HCT116 (cell line): Measurements from ENCODE around the gene DNASE1L3. TPM values are rescaled to one million over a fixed set of nuclear protein-coding genes. Genes with fewer than 3 reads are reported as not detected.

Experiments used
- ATAC-seq: fragments of 200-7000 bp; cut with Tn5 transposase; 2 replicates; pipeline ENCODE4 v1.9.1; 2020; ENCODE audit warnings: mild to moderate bottlenecking, moderate library complexity
- BruUV-seq: library from RNA; stranded (reverse); fragments of 400-500 nt; replicated peaks from 2 replicates; lab custom pipeline; 2021; lab: Mats Ljungman, UMichigan
- CTCF ChIA-PET: fragments of 300-600 bp; sonication (Branson Sonifier 250); formaldehyde crosslinking; loops from one replicate; lab custom pipeline; 2021; ENCODE audit warnings: antibody characterized with exemption; lab: Charles Lee
- POLR2A ChIA-PET: fragments of 300-600, 350-600 bp; sonication (Branson Sonifier 250); formaldehyde crosslinking; loops from one replicate; lab custom pipeline; 2021; ENCODE audit warnings: antibody characterized with exemption; lab: Charles Lee
- RAD21 ChIA-PET, 2 experiments: fragments of 300-600 bp; sonication (Branson Sonifier 250); formaldehyde crosslinking; loops; one replicate each; lab custom pipeline; 2023; ENCODE audit warnings: low total read pairs in 2 of 2; ENCODE audit not compliant: uncharacterized antibody in 2 of 2, unreplicated experiment in 2 of 2, low non-redundant PET in 1 of 2; lab: Charles Lee
- DNase-seq: peaks from one replicate; pipeline ENCODE4 v3.0.0-alpha.2; 2010; ENCODE audit warnings: low read depth, low spot score
- H2AFZ ChIP-seq: fragments of 200-600 bp; shearing (Covaris generic), sonication (generic); 2 replicates; pipeline ENCODE4 v1.6.1; 2017; ENCODE audit warnings: low read depth, mixed run types, mixed read lengths, antibody characterized with exemption, low read length; ENCODE audit not compliant: poor library complexity, severe bottlenecking
- H3K27ac ChIP-seq: 2 replicates; pipeline ENCODE4 v1.5.1; 2012; ENCODE audit warnings: low read depth, low read length
- H3K27me3 ChIP-seq: fragments of 200-600 bp; sonication (generic); 2 replicates; pipeline ENCODE4 v1.6.1; 2016; ENCODE audit warnings: mixed run types, low read length, mixed read lengths; ENCODE audit not compliant: insufficient read depth
- H3K36me3 ChIP-seq, 2 experiments: fragments of 200-500 bp in 1 of 2; fragments of 200-600 bp in 1 of 2; sonication (Bioruptor generic) in 1 of 2; sonication (generic) in 1 of 2; 2 replicates each; pipeline versions ENCODE4 v1.5.1 to v1.6.1; 2014 to 2016; ENCODE audit warnings: low read length in 2 of 2, inconsistent platforms in 1 of 2, mixed read lengths in 1 of 2, mixed run types in 1 of 2; ENCODE audit not compliant: insufficient read depth in 2 of 2, control insufficient read depth in 1 of 2
- H3K4me1 ChIP-seq, 2 experiments: fragments of 200-600 bp in 1 of 2; sonication (generic) in 1 of 2; 2 replicates each; pipeline versions ENCODE4 v1.5.1 to v1.6.1; 2012 to 2017; ENCODE audit warnings: low read length in 2 of 2, inconsistent platforms in 1 of 2, mild to moderate bottlenecking in 1 of 2, mixed read lengths in 1 of 2, mixed run types in 1 of 2, moderate library complexity in 1 of 2; ENCODE audit not compliant: insufficient read depth in 2 of 2, control insufficient read depth in 1 of 2
- H3K4me2 ChIP-seq: fragments of 200-600 bp; sonication (generic); 2 replicates; pipeline ENCODE4 v1.6.1; 2017; ENCODE audit warnings: mixed run types, low read length, mixed read lengths
- H3K4me3 ChIP-seq, 2 experiments: fragments of 200-600 bp in 1 of 2; sonication (generic) in 1 of 2; replicated peaks in 1 of 2; 2 replicates each; pipeline ENCODE4 v1.5.1; 2011 to 2016; ENCODE audit warnings: low read length in 2 of 2, control low read depth in 1 of 2, low read depth in 1 of 2, mild to moderate bottlenecking in 1 of 2, mixed read lengths in 1 of 2, mixed run types in 1 of 2
- H3K79me2 ChIP-seq: fragments of 200-600 bp; sonication (generic); 2 replicates; pipeline ENCODE4 v1.6.1; 2017; ENCODE audit warnings: mild to moderate bottlenecking, mixed run types, low read length, moderate library complexity, mixed read lengths; ENCODE audit not compliant: insufficient read depth
- H3K9ac ChIP-seq: fragments of 200-600 bp; sonication (generic); 2 replicates; pipeline ENCODE4 v1.6.1; 2016; ENCODE audit warnings: low read length, mixed read lengths
- H3K9me2 ChIP-seq: fragments of 200-600 bp; sonication (generic), shearing (Covaris generic); 2 replicates; pipeline ENCODE4 v1.6.1; 2017; ENCODE audit warnings: mixed run types, mild to moderate bottlenecking, moderate library complexity; ENCODE audit not compliant: insufficient read depth
- H3K9me3 ChIP-seq, 2 experiments: fragments of 200-500 bp in 1 of 2; fragments of 200-600 bp in 1 of 2; sonication (Bioruptor generic) in 1 of 2; sonication (generic) in 1 of 2; 2 replicates each; pipeline ENCODE4 v1.6.1; 2014 to 2017; ENCODE audit warnings: low read length in 2 of 2, mixed read lengths in 2 of 2, inconsistent platforms in 1 of 2, low read depth in 1 of 2, mild to moderate bottlenecking in 1 of 2, mixed run types in 1 of 2, moderate library complexity in 1 of 2; ENCODE audit not compliant: control insufficient read depth in 1 of 2, insufficient read depth in 1 of 2
- H4K20me1 ChIP-seq: fragments of 200-600 bp; sonication (generic), shearing (Covaris generic); 2 replicates; pipeline ENCODE4 v1.6.1; 2017; ENCODE audit warnings: mixed run types, mild to moderate bottlenecking, moderate library complexity; ENCODE audit not compliant: insufficient read depth
- CBX3 ChIP-seq: IDR thresholded peaks from 2 replicates; pipeline ENCODE4 v1.6.1; 2012; ENCODE audit warnings: low read depth
- EZH2 ChIP-seq: fragments of 200-600 bp; sonication (generic); IDR thresholded peaks from 2 replicates; pipeline ENCODE4 v1.6.1; 2017; ENCODE audit warnings: antibody characterized with exemption, mixed run types
- EZH2phosphoT487 ChIP-seq: fragments of 200-600 bp; IDR thresholded peaks from 2 replicates; pipeline ENCODE4 v1.6.1; 2018; ENCODE audit warnings: antibody characterized with exemption, borderline replicate concordance
- FOSL1 ChIP-seq: IDR thresholded peaks from 2 replicates; pipeline ENCODE4 v1.6.1; 2012; ENCODE audit warnings: low read depth
- MAX ChIP-seq: IDR thresholded peaks from 2 replicates; pipeline ENCODE4 v1.6.1; 2012
- RAD21 ChIP-seq: IDR thresholded peaks from 2 replicates; pipeline ENCODE4 v1.6.1; 2012; ENCODE audit warnings: low read depth, mild to moderate bottlenecking
- REST ChIP-seq: IDR thresholded peaks from 2 replicates; pipeline ENCODE4 v1.6.1; 2012; ENCODE audit warnings: low read depth
- SP1 ChIP-seq: IDR thresholded peaks from 2 replicates; pipeline ENCODE4 v1.6.1; 2012; ENCODE audit warnings: low read depth
- SRF ChIP-seq: IDR thresholded peaks from 2 replicates; pipeline ENCODE4 v1.6.1; 2012; ENCODE audit warnings: low read depth
- TCF7L2 ChIP-seq: IDR thresholded peaks from 2 replicates; pipeline ENCODE4 v1.7.0; 2011; ENCODE audit warnings: borderline replicate concordance, inconsistent platforms; ENCODE audit not compliant: insufficient read depth, insufficient read length; ENCODE audit errors: extremely low read depth
- ZBTB33 ChIP-seq: IDR thresholded peaks from 2 replicates; pipeline ENCODE4 v1.6.1; 2011; ENCODE audit warnings: mild to moderate bottlenecking, low read length, moderate library complexity; ENCODE audit not compliant: insufficient replicate concordance; ENCODE audit errors: extremely low read depth
- intact Hi-C: fragments of 100-400 bp; cut with micrococcal nuclease; formaldehyde crosslinking; loops from 2 replicates; pipeline ENCODE4 v1.10.0; 2022
- total RNA-seq: library from RNA; stranded (reverse); gene quantifications from one replicate; pipeline ENCODE4 v1.2.1, GENCODE V29; 2021; ENCODE audit not compliant: unreplicated experiment

Gene DNASE1L3
- total RNA-seq, 1 experiment from 2014 or later: not detected

- no peaks in the 10 kb centered on the region for H4K20me1 ChIP-seq
- peak overlapping the region; percentile 83 for H3K4me2 ChIP-seq
- no peak overlapping the region for H3K9ac ChIP-seq
- no peak overlapping the region; a peak in 1 of 4 replicates for H3K4me3 ChIP-seq
- H2AFZ ChIP-seq: peak overlapping the region; percentile 26
- no peaks in the 10 kb centered on the region for H3K9me2 ChIP-seq
- ATAC-seq: no peak
- POLR2A ChIA-PET: interaction anchor here (1.1 kb wide), 1 partner anchor 169 kb away, joined by 3 read pairs; the partner anchor contains the start of gene FLNB
- no peaks in the 10 kb centered on the region for H3K9me3 ChIP-seq
- no peaks in the 10 kb centered on the region for H3K36me3 ChIP-seq
- no peaks in the 10 kb centered on the region for H3K27me3 ChIP-seq
- H3K27ac ChIP-seq: no peak overlapping the region
- no peak for DNase-seq
- no peak for TF ChIP-seq TCF7L2
- no peak for TF ChIP-seq SP1
- no peak for TF ChIP-seq EZH2phosphoT487
- no peak for TF ChIP-seq REST
- no peak for TF ChIP-seq EZH2
- TF ChIP-seq SRF: no peak
- TF ChIP-seq RAD21: no peak
- TF ChIP-seq FOSL1: no peak
- TF ChIP-seq CBX3: no peak
- TF ChIP-seq MAX: no peak
- no peak for TF ChIP-seq ZBTB33
- TF ChIP-seq, all 23 proteins: peak for 0
- RAD21 ChIA-PET: interaction anchor here (0.6 to 1.3 kb wide), 8 partner anchors 9 to 218 kb away, joined by 3 to 6 read pairs (median 3); partner anchors contain the start of genes FLNB (in 1 of the 2), HTD2 (in 1 of the 2) and RPP14 (in 1 of the 2)
- Histone ChIP-seq H3K79me2 (no peaks in the 10 kb centered on the region), H3K4me1 (peaks cover 19 to 51% of the 10 kb centered on the region in 2 experiments; a peak in 3 of 4 replicates)
- intact Hi-C loops: loop anchor here (1.0 kb wide), 1 partner anchor 169 kb away; the partner anchor contains the start of gene FLNB
- CTCF ChIA-PET: interaction anchor here (0.7 to 3.8 kb wide), 12 partner anchors 9 to 357 kb away, joined by 3 to 31 read pairs (median 6); partner anchors contain the start of genes HTD2 and RPP14
- BruUV-seq: no TSS peak
Measured at GRCh38 chr3:58176827-58177489, 33.8 kb downstream of the DNASE1L3 start.
